ENCODE measurements around the gene OMP.

GRCh38 chr11:77129069-77129841 lies 26.6 kb downstream of the OMP start:
- TF ChIP-seq POLR2AphosphoS5 (IDR thresholded peaks at IDR 0.05; ENCODE audit: low read depth, low read length): no peak
- TF ChIP-seq POLR2A (IDR thresholded peaks at IDR 0.05; ENCODE audit: low read depth, low read length): no peak

Data from GM12892 (cell line).